ENCODE measurements around the gene ITK. TPM values are rescaled to one million over a fixed set of nuclear protein-coding genes. Genes with fewer than 3 reads are reported as not detected.

ITK gene
- total RNA-seq, 2 donors from 2014 or later = 3.4 to 8.2 TPM

DNA sequence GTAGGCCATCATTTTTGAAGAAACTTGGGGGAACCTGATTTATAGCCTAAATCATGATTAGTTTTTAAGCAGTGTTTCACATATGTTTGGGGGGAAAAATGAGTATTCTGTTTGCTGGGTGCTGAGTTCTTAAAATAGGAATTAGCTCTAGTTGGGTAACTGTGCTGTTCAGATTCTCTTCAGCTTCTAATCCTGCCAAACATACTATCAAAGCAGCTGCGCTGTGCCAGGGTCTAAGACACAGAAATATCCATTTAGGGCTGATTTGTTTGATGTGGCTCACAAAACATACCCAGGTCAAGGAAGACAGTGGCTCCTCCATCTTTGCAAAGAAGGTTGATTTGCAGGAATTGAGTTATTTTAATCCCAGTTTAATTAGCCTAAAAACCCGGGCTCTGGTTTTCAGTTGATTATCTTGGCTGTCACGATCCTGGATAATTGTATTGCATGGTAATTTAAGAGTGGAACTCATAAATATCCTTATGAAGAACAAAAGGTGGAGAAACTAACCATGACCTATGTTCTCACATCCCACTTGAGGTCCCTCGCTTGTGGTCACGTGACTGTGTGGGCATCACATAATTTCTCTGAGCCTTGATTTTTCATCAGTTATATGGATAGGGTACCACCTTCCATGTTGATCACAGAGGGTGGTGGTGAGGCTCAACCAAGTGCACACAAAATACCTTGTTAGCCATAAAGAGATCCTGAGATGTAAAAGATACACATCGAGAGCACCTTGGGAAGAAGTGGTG lies 104.0 kb downstream of the ITK start:
- H3K36me3 ChIP-seq = peaks cover 4% of the 10 kb centered on the region
- no peak overlapping the region for H3K27ac ChIP-seq
- no peaks in the 10 kb centered on the region for H3K27me3 ChIP-seq (replicated peaks; ENCODE audit: insufficient read depth)
- H3K4me3 ChIP-seq = no peak overlapping the region
- ATAC-seq (ENCODE audit: insufficient number of reproducible peaks, low FRiP score, low read depth) = no peak
- no peaks in the 10 kb centered on the region for H3K9me3 ChIP-seq
- peaks cover 0 to 8% of the 10 kb centered on the region in 2 donors for H3K4me1 ChIP-seq (ENCODE audit: control insufficient read depth in 1 of 2, low read depth in 2 of 2)
- DNase-seq (ENCODE audit: low spot score) = no peak
- TF ChIP-seq, protein P1, sequence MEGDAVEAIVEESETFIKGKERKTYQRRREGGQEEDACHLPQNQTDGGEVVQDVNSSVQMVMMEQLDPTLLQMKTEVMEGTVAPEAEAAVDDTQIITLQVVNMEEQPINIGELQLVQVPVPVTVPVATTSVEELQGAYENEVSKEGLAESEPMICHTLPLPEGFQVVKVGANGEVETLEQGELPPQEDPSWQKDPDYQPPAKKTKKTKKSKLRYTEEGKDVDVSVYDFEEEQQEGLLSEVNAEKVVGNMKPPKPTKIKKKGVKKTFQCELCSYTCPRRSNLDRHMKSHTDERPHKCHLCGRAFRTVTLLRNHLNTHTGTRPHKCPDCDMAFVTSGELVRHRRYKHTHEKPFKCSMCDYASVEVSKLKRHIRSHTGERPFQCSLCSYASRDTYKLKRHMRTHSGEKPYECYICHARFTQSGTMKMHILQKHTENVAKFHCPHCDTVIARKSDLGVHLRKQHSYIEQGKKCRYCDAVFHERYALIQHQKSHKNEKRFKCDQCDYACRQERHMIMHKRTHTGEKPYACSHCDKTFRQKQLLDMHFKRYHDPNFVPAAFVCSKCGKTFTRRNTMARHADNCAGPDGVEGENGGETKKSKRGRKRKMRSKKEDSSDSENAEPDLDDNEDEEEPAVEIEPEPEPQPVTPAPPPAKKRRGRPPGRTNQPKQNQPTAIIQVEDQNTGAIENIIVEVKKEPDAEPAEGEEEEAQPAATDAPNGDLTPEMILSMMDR (IDR thresholded peaks at IDR 0.05) = no peak

- TF ChIP-seq, protein P1 (IDR thresholded peaks at IDR 0.05) = no peak
- no peak for ATAC-seq (ENCODE audit: insufficient number of reproducible peaks, low FRiP score, low read depth)
- no peak for DNase-seq (ENCODE audit: low spot score)
- peaks cover 4% of the 10 kb centered on the region for H3K36me3 ChIP-seq
- no peaks in the 10 kb centered on the region for H3K27me3 ChIP-seq (replicated peaks; ENCODE audit: insufficient read depth)
- H3K9me3 ChIP-seq = no peaks in the 10 kb centered on the region
- no peak overlapping the region for H3K27ac ChIP-seq
- no peaks in the 10 kb centered on the region for H3K4me1 ChIP-seq (ENCODE audit: control insufficient read depth in 1 of 2, low read depth in 2 of 2)
- H3K4me3 ChIP-seq = no peak overlapping the region
Observed at GRCh38 chr5:157285310-157286035, 104.8 kb downstream of the ITK start.

- Histone ChIP-seq H3K9me3 (no peaks in the 10 kb centered on the region), H3K4me3 (no peak overlapping the region), H3K4me1 (ENCODE audit: control insufficient read depth in 1 of 2, low read depth in 2 of 2) (no peaks in the 10 kb centered on the region), H3K36me3 (peaks cover 4% of the 10 kb centered on the region), H3K27me3 (replicated peaks; ENCODE audit: insufficient read depth) (no peaks in the 10 kb centered on the region), H3K27ac (no peak overlapping the region)
- no peak for ATAC-seq (ENCODE audit: insufficient number of reproducible peaks, low FRiP score, low read depth)
- DNase-seq (ENCODE audit: low spot score) = no peak
- TF ChIP-seq, protein P1 (IDR thresholded peaks at IDR 0.05) = no peak
Observed at GRCh38 chr5:157286761-157287211, 106.1 kb downstream of the ITK start.

- no peaks in the 10 kb centered on the region for H3K4me1 ChIP-seq (ENCODE audit: control insufficient read depth in 1 of 2, low read depth in 2 of 2)
- H3K27me3 ChIP-seq (replicated peaks; ENCODE audit: insufficient read depth) = no peaks in the 10 kb centered on the region
- no peak overlapping the region for H3K27ac ChIP-seq
- TF ChIP-seq, protein P1 (IDR thresholded peaks at IDR 0.05) = no peak
- no peak for DNase-seq (ENCODE audit: low spot score)
- no peak for ATAC-seq (ENCODE audit: insufficient number of reproducible peaks, low FRiP score, low read depth)
- H3K9me3 ChIP-seq = no peaks in the 10 kb centered on the region
- H3K36me3 ChIP-seq = peaks cover 4% of the 10 kb centered on the region
- no peak overlapping the region for H3K4me3 ChIP-seq
Observed at GRCh38 chr5:157288405-157289163, 107.9 kb downstream of the ITK start.
